Spleen (tissue), 7 donors: Measurements from ENCODE around the gene MEF2A.

ENCODE experiments used
- CTCF ChIP-seq, 11 experiments: fragments of 200-600 bp in 7 of 11; fragments of 450-650 bp in 4 of 11; sonication (generic) in 4 of 11; IDR thresholded peaks in 8 of 11; conservative IDR thresholded peaks in 3 of 11; 1 replicate in 7 of 11; 2 replicates in 4 of 11; pipeline versions ENCODE4 v1.4.0 to v1.8.0; 2016 to 2021; ENCODE audit warnings: antibody characterized with exemption in 11 of 11, inconsistent platforms in 4 of 11, mild to moderate bottlenecking in 1 of 11
- POLR2A ChIP-seq, 3 donors: fragments of 450-650 bp; IDR thresholded peaks; one replicate each; pipeline ENCODE4 v1.5.1; 2017; ENCODE audit warnings: antibody characterized with exemption in 3 of 3, mild to moderate bottlenecking in 1 of 3
- POLR2AphosphoS5 ChIP-seq, 3 donors: sonication (generic); formaldehyde crosslinking; IDR thresholded peaks; one replicate each; pipeline ENCODE4 v1.5.1; 2017; ENCODE audit warnings: antibody characterized with exemption in 3 of 3
- donor health status: DM: no; HTN: no; CAD: no; lungs with moderate emphysema.
- donor health status: DM: no; HTN: no; CAD: no.
- donor health status: DM: no; HTN: no; CAD: no.

GRCh38 chr15:99580076-99580475, 14.3 kb downstream of the MEF2A start:
- TF ChIP-seq CTCF (IDR thresholded peaks at IDR 0.05 in 8 of 11, conservative IDR thresholded peaks at IDR 0.05 in 3 of 11) (no peak), POLR2AphosphoS5 (IDR thresholded peaks at IDR 0.05) (no peak), POLR2A (IDR thresholded peaks at IDR 0.05) (no peak)
